Measurements from ENCODE around the gene FAM13A. TPM values are rescaled to one million over a fixed set of nuclear protein-coding genes. Genes with fewer than 3 reads are reported as not detected.

Gene FAM13A
- total and polyA plus RNA-seq, 2 of the 8 experiments (the other 6 are each of a cell fraction or from before 2014, with no cell fraction given), result 7.1 to 16.5 TPM

DNA sequence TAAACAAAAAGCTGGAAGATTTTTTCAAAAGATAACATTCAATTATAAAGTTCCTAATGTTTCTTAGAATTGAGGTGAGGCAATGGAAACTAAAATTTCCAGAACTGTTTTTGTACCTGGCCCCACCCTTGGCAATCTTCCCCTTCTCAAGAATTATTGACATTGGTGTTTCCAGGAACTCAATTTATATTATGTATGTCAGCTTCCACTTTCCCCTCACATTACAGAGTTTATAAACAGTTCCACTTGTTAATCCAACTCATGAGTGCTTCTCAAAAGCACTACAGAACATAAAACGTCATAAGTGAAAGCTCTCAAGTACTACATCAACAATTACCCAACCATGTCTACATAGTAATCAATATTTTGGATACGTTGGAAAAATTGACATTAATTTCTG lies 107.4 kb downstream of the FAM13A start:
- H3K56ac ChIP-seq (replicated peaks; ENCODE audit: insufficient read length, low read depth, low read length), result no peak overlapping the region
- H3K18ac ChIP-seq (ENCODE audit: extremely low read depth, low read length), result no peak overlapping the region
- H2BK120ac ChIP-seq (replicated peaks; ENCODE audit: low read depth, low read length), result no peak overlapping the region
- H3K36me3 ChIP-seq (ENCODE audit: control insufficient read depth in 2 of 4, insufficient read depth in 4 of 4, low read length in 3 of 4), result no peaks in the 10 kb centered on the region
- ChIA-PET POLR2A (ENCODE audit: partially characterized antibody) (no interaction called here), CTCF (ENCODE audit: partially characterized antibody) (interaction anchor here (0.6 to 1.1 kb wide), 2 partner anchors 131 to 393 kb away, joined by 3 to 4 read pairs; no protein-coding TSS in a partner anchor)
- H2BK5ac ChIP-seq (ENCODE audit: low read depth, low read length), result no peak overlapping the region
- 84% methylated on average over 2 of the region's 2 CpGs; no CpG with 5 or more reads in 1 of the 2 experiments for WGBS, 2 experiments (ENCODE audit: extremely low coverage in 1 of 2, insufficient coverage in 1 of 2, insufficient read length in 1 of 2, insufficient replicate concordance in 2 of 2, low coverage in 1 of 2, low lambda C conversion rate in 2 of 2, missing lambda C conversion rate in 1 of 2)
- H3K4me1 ChIP-seq (replicated peaks in 1 of 4; ENCODE audit: control insufficient read depth in 3 of 4, insufficient read depth in 4 of 4, low read length in 3 of 4), result no peaks in the 10 kb centered on the region; a peak in 1 of 7 replicates
- DNase-seq (ENCODE audit: low read depth in 1 of 2, low spot score in 2 of 2) (no peak), FAIRE-seq (no peak)
- H3K27me3 ChIP-seq (replicated peaks in 1 of 4; ENCODE audit: control insufficient read depth in 3 of 4, extremely low read depth in 1 of 4, insufficient read depth in 3 of 4, low read length in 3 of 4), result no peaks in the 10 kb centered on the region
- H3K14ac ChIP-seq (ENCODE audit: insufficient read length), result no peak overlapping the region
- H3K23me2 ChIP-seq (ENCODE audit: low read depth, low read length), result no peaks in the 10 kb centered on the region
- no peak overlapping the region for H4K91ac ChIP-seq (replicated peaks; ENCODE audit: insufficient read length, low read length)
- no peak overlapping the region for H4K5ac ChIP-seq (ENCODE audit: insufficient read length, low read depth, low read length)
- no peak overlapping the region for H2AFZ ChIP-seq (ENCODE audit: low read length)
- H3K9ac ChIP-seq (replicated peaks in 1 of 4; ENCODE audit: extremely low read depth in 1 of 4, low read depth in 3 of 4, low read length in 3 of 4), result no peak overlapping the region
- no peak overlapping the region for H3K4ac ChIP-seq (replicated peaks; ENCODE audit: insufficient read length, low read depth, low read length)
- no peak overlapping the region for H3K4me3 ChIP-seq (ENCODE audit: extremely low read depth in 1 of 4, insufficient read depth in 2 of 4, low read depth in 3 of 4, low read length in 4 of 4)
- no peak overlapping the region for H3K4me2 ChIP-seq (ENCODE audit: insufficient read depth in 1 of 2, low read depth in 2 of 2, low read length in 2 of 2)
- no peak overlapping the region for H4K8ac ChIP-seq (ENCODE audit: extremely low read depth, insufficient read depth, low read length)
- no peaks in the 10 kb centered on the region for H3K9me3 ChIP-seq (ENCODE audit: insufficient read depth in 2 of 2, low read depth in 1 of 2, low read length in 1 of 2)
- no peaks in the 10 kb centered on the region for H3K79me2 ChIP-seq (ENCODE audit: control insufficient read depth in 1 of 2, insufficient read depth in 2 of 2, low read length in 2 of 2)
- no peak overlapping the region for H2BK12ac ChIP-seq (ENCODE audit: low read depth, low read length)
- H2BK20ac ChIP-seq (ENCODE audit: low read length), result no peak overlapping the region
- no peak overlapping the region for H3K27ac ChIP-seq (ENCODE audit: low read depth, low read length)
- no peak overlapping the region for H2AK5ac ChIP-seq (ENCODE audit: low read depth, low read length)
- H3K79me1 ChIP-seq (ENCODE audit: low read depth, low read length), result no peaks in the 10 kb centered on the region
- TF ChIP-seq NRF1 (IDR thresholded peaks at IDR 0.05; ENCODE audit: low read depth, low read length) (no peak), JUN (IDR thresholded peaks at IDR 0.05; ENCODE audit: low read depth, low read length) (no peak), NANOG (IDR thresholded peaks at IDR 0.05; ENCODE audit: insufficient read depth, low read depth, low read length, poor library complexity, severe bottlenecking) (no peak), TEAD4 (IDR thresholded peaks at IDR 0.05; ENCODE audit: low read depth, low read length) (no peak), CBX8 (IDR thresholded peaks at IDR 0.05; ENCODE audit: borderline replicate concordance, low read depth, low read length) (no peak), SIX5 (IDR thresholded peaks at IDR 0.05; ENCODE audit: low read depth, low read length) (no peak), SP1 (IDR thresholded peaks at IDR 0.05; ENCODE audit: low read depth, low read length) (no peak), GABPA (IDR thresholded peaks at IDR 0.05; ENCODE audit: borderline replicate concordance, insufficient read depth, low read length) (no peak), CHD1 (IDR thresholded peaks at IDR 0.05; ENCODE audit: low read depth, low read length) (no peak), MAFK (IDR thresholded peaks at IDR 0.05; ENCODE audit: low read depth, low read length) (no peak)
- TF ChIP-seq, protein P1, sequence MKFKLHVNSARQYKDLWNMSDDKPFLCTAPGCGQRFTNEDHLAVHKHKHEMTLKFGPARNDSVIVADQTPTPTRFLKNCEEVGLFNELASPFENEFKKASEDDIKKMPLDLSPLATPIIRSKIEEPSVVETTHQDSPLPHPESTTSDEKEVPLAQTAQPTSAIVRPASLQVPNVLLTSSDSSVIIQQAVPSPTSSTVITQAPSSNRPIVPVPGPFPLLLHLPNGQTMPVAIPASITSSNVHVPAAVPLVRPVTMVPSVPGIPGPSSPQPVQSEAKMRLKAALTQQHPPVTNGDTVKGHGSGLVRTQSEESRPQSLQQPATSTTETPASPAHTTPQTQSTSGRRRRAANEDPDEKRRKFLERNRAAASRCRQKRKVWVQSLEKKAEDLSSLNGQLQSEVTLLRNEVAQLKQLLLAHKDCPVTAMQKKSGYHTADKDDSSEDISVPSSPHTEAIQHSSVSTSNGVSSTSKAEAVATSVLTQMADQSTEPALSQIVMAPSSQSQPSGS (IDR thresholded peaks at IDR 0.05; ENCODE audit: low read length), result no peak
- H3K23ac ChIP-seq (ENCODE audit: insufficient read length), result no peak overlapping the region
- no peaks in the 10 kb centered on the region for H4K20me1 ChIP-seq (replicated peaks in 1 of 2; ENCODE audit: control insufficient read depth in 1 of 2, insufficient read depth in 2 of 2, low read length in 2 of 2)
- H2BK15ac ChIP-seq (ENCODE audit: low read length), result no peak overlapping the region

Data from H1 (cell line).